ENCODE measurements around the gene CPAMD8.

The CPAMD8 gene

GRCh38 chr19:16888629-16889365 lies 137.8 kb downstream of the CPAMD8 start, which contains the start of gene F2RL3:
F2RL3 (plus strand) TSS chr19:16888999; CDS start chr19:16889190, 191 bp downstream.
- no peak for DNase-seq (ENCODE audit: low spot score)
- Histone ChIP-seq H3K4me3 (peak within 1 kb of the TSS; percentile 41), H3K27ac (peak within 1 kb of the TSS in 1 of 2 donors; percentile 49)
- no peak for TF ChIP-seq CTCF (IDR thresholded peaks at IDR 0.05)

DNA sequence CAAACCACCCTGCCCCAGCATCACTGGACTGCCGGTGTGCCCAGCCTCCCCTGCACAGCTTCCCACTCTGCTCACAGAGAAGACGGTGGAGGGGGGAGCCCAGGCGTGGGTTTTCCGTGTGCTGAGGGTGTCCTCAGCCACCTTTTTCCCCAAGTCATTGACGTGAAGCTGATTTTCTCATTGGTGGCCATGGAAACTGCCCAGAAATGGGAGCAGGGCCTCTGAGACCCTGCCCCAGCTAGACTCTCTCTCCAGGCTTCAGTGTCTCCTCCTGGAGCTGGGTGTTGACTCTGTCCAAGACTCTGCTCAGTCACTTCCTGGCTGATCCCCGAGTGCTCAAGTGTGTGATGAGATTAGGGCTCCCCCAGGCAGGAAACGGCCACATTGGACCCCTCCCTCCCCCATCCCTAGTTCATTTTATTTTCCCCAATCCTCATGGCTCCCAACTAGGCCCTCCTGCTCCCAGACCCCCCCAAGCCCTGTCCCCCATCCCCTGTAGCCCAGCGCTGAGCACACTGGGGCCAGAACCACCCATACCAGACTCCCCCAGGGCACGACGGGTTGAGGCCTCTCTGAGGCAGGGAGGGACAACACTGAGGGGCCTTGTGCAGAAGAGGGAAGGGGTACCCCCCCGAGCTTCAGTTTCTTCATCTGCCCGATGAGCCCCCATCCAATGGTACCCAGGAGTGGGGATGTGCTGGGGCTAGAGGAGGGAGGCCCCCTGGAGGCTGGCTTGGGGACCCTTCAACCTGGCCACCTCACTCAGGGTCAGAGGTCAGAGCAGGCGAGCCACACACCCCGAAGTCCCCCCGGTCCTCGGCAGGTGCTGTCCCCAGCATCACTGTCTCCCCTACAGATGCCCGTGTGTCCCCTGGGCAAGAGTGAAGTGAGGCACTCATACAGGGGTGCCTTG lies 139.0 kb downstream of the CPAMD8 start:
- no peak for TF ChIP-seq CTCF (IDR thresholded peaks at IDR 0.05)
- peak overlapping the region in 1 of 2 donors; percentile 49 for H3K27ac ChIP-seq
- no peak overlapping the region for H3K4me3 ChIP-seq
- no peak for DNase-seq (ENCODE audit: low spot score)

DNA sequence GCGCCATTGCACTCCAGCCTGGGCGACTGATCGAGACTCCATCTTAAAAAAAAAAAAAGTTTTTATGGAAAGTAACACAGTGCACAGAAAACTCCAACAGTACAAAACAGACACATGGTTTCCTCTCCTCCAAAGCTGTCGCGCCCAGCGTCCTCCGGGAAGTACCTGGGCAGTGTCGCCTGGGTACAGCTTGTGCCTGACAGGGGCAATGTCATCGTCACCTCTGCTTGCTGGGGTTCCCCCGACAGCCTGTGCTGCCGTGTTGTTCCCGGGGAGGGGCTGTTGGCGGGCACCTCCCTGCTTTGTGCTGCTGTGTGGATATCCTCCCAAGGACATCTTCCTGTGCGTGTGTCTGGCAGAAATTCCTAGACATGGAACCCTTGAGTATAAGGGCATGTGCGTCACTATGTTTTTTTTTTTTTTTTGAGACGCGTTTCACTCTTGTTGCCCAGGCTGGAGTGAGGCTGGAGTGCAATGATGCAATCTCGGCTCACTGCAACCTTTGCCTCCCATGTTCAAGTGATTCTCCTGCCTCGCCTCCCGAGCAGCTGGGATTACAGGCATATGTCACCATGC lies 140.2 kb downstream of the CPAMD8 start:
- H3K27ac ChIP-seq = peak overlapping the region in 1 of 2 donors; percentile 66
- no peak for DNase-seq (ENCODE audit: low spot score)
- no peak for TF ChIP-seq CTCF (IDR thresholded peaks at IDR 0.05)
- H3K4me3 ChIP-seq = no peak overlapping the region

DNA sequence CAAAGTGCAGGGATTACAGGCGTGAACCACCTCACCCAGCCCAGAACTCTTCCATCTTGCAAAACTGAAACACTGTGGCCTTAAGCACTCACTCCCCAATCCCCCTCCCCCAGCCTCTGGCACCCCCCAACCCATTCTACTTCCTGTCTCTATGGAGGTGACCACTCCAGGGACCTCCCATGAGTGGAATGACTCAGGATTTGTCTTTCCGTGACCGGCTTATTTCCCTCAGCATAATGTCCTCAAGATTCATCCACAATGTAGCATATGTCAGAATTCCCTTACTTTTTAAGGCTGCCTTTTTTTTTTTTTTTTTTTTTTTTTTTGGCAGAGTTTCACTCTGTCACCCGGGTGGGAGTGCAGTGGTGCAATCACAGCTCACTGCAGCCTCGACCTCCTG lies 141.4 kb downstream of the CPAMD8 start:
- DNase-seq (ENCODE audit: low spot score) = no peak
- Histone ChIP-seq H3K4me3 (no peak overlapping the region), H3K27ac (no peak overlapping the region)
- TF ChIP-seq CTCF (IDR thresholded peaks at IDR 0.05) = no peak

DNA sequence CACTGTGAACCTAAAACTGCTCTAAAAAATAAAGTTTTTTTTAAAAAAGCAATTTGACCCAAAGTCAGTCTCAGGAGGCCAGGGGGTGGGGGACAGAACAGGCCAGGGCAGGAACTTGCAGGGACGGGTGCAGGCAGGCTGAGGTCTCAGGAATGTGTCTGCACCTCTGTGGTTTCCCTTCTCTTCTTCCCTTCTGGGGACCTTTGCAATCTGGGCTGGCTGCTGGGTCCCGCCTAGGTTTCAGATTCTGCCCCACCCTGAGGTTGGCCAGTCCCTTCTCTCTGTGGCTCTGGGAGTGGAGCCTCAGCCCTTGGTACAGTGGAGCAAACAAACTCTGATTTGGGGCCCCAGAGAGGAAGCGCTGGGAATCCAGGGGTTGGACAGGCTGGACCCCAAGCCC lies 143.1 kb downstream of the CPAMD8 start:
- no peak for DNase-seq (ENCODE audit: low spot score)
- Histone ChIP-seq H3K27ac (no peak overlapping the region), H3K4me3 (no peak overlapping the region)
- no peak for TF ChIP-seq CTCF (IDR thresholded peaks at IDR 0.05)

GRCh38 chr19:16882146-16882545 lies 144.5 kb downstream of the CPAMD8 start:
- H3K27ac ChIP-seq = no peak overlapping the region
- no peak for DNase-seq (ENCODE audit: low spot score)
- no peak for TF ChIP-seq CTCF (IDR thresholded peaks at IDR 0.05)
- no peak overlapping the region for H3K4me3 ChIP-seq
